Erythroblast (primary cell): ENCODE measurements around the gene LONRF2.

Source experiments
- GATA1 ChIP-seq: IDR thresholded peaks from 2 replicates; pipeline ENCODE4 v1.6.1; 2011; ENCODE audit warnings: low read depth, mild to moderate bottlenecking, control low read depth, low read length, moderate library complexity
- POLR2A ChIP-seq: IDR thresholded peaks from 2 replicates; pipeline ENCODE4 v1.6.1; 2011; ENCODE audit warnings: mild to moderate bottlenecking, low read length

- no peak for TF ChIP-seq POLR2A
- TF ChIP-seq GATA1 = no peak
Measured at GRCh38 chr2:100327742-100328141, 5.4 kb upstream of the LONRF2 start.
